Activated B cell treated with CpG ODN at 0.5 μM for 24 hours (primary cell): ENCODE measurements around the gene HSPB1. TPM values are rescaled to one million over a fixed set of nuclear protein-coding genes. Genes with fewer than 3 reads are reported as not detected.
"Not testable (repeated sequence)": the region's sequence is repeated elsewhere in the genome, so short reads cannot be mapped to it uniquely, and the experiment has no call there.

Experiments
- ATAC-seq: fragments of 200-7000 bp; cut with Tn5 transposase; one replicate; pipeline ENCODE4 v1.10.0; 2021; ENCODE audit warnings: low read depth, mild to moderate bottlenecking, moderate library complexity
- CTCF ChIA-PET: fragments of 350-600 bp; sonication (Branson Sonifier 250); formaldehyde crosslinking; loops from one replicate; lab custom pipeline; 2021; ENCODE audit warnings: antibody characterized with exemption; lab: Charles Lee
- POLR2A ChIA-PET: fragments of 350-600 bp; sonication (Branson Sonifier 250); formaldehyde crosslinking; loops from one replicate; lab custom pipeline; 2021; ENCODE audit warnings: antibody characterized with exemption; lab: Charles Lee
- DNase-seq: peaks from one replicate; pipeline ENCODE4 v3.0.0; 2022
- H3K27ac Mint-ChIP-seq: one replicate; pipeline ENCODE4 v1.8.0; 2020; ENCODE audit warnings: mixed read lengths
- H3K27me3 Mint-ChIP-seq: one replicate; pipeline ENCODE4 v1.8.0; 2021; ENCODE audit warnings: mixed read lengths
- H3K36me3 Mint-ChIP-seq: one replicate; pipeline ENCODE4 v1.8.0; 2021; ENCODE audit warnings: low read depth, mixed read lengths
- H3K4me1 Mint-ChIP-seq: one replicate; pipeline ENCODE4 v1.8.0; 2021; ENCODE audit warnings: mixed read lengths
- H3K4me3 Mint-ChIP-seq: one replicate; pipeline ENCODE4 v1.8.0; 2020; ENCODE audit warnings: mild to moderate bottlenecking, mixed read lengths
- H3K9me3 Mint-ChIP-seq: one replicate; pipeline ENCODE4 v1.8.0; 2020; ENCODE audit warnings: mixed read lengths
- CTCF ChIP-seq: fragments of 200-600 bp; IDR thresholded peaks from one replicate; pipeline ENCODE4 v1.8.0; 2022; ENCODE audit warnings: antibody characterized with exemption, mild to moderate bottlenecking
- intact Hi-C: fragments of 100-400 bp; cut with micrococcal nuclease; formaldehyde crosslinking; loops from one replicate; pipeline ENCODE4 v1.15.1; 2024
- total RNA-seq: library from RNA; stranded (reverse); gene quantifications from 2 replicates; pipeline ENCODE4 v1.2.3, GENCODE V29; 2022

Gene HSPB1
- total RNA-seq, 1 donor from 2014 or later: 65.6 TPM

GRCh38 chr7:76267107-76267893 is 35.2 kb upstream of the HSPB1 start:
- ChIA-PET CTCF (no interaction called here), POLR2A (interaction anchor here (0.6 kb wide), 1 partner anchor 513 kb away, joined by 7 read pairs; no protein-coding TSS in a partner anchor)
- no peak overlapping the region for H3K27ac Mint-ChIP-seq

GRCh38 chr7:76267894-76268183 is 34.6 kb upstream of the HSPB1 start:
- ChIA-PET CTCF (no interaction called here), POLR2A (interaction anchor here (0.6 kb wide), 1 partner anchor 514 kb away, joined by 7 read pairs; no protein-coding TSS in a partner anchor)
- intact Hi-C loops: no loop called here
- Mint-ChIP-seq H3K4me3 (peak overlapping the region; percentile 38), H3K4me1 (peaks cover 15% of the 10 kb centered on the region), H3K27ac (no peak overlapping the region), H3K9me3 (no peaks in the 10 kb centered on the region), H3K27me3 (peaks cover 29% of the 10 kb centered on the region), H3K36me3 (no peaks in the 10 kb centered on the region)
- no peak for ATAC-seq
- TF ChIP-seq CTCF: no peak
- no peak for DNase-seq

More at GRCh38 chr7:76267107-76267893, 35.2 kb upstream of the HSPB1 start:
- intact Hi-C loops: no loop called here
- H3K9me3 Mint-ChIP-seq: no peaks in the 10 kb centered on the region
- H3K4me3 Mint-ChIP-seq: peak overlapping the region; percentile 58
- DNase-seq (no peak), ATAC-seq (peak; percentile 76)
- peaks cover 29% of the 10 kb centered on the region for H3K27me3 Mint-ChIP-seq
- no peak for TF ChIP-seq CTCF
- peaks cover 14% of the 10 kb centered on the region for H3K4me1 Mint-ChIP-seq
- no peaks in the 10 kb centered on the region for H3K36me3 Mint-ChIP-seq

GRCh38 chr7:76268376-76268775 is 34.1 kb upstream of the HSPB1 start:
- intact Hi-C loops: no loop called here
- ChIA-PET CTCF (interaction anchor here (0.8 kb wide), 1 partner anchor 90 kb away, joined by 3 read pairs; no protein-coding TSS in a partner anchor), POLR2A (interaction anchor here (0.6 kb wide), 1 partner anchor 514 kb away, joined by 7 read pairs; no protein-coding TSS in a partner anchor)
- DNase-seq: no peak
- Mint-ChIP-seq H3K36me3 (no peaks in the 10 kb centered on the region), H3K4me3 (no peak overlapping the region), H3K27me3 (peaks cover 23% of the 10 kb centered on the region), H3K27ac (no peak overlapping the region), H3K9me3 (no peaks in the 10 kb centered on the region), H3K4me1 (peaks cover 18% of the 10 kb centered on the region)
- no peak for ATAC-seq
- no peak for TF ChIP-seq CTCF

- no peak for TF ChIP-seq CTCF
- ATAC-seq (no peak), DNase-seq (no peak)
- Mint-ChIP-seq H3K4me1 (peaks cover 18% of the 10 kb centered on the region), H3K27me3 (peaks cover 15% of the 10 kb centered on the region), H3K27ac (no peak overlapping the region), H3K36me3 (no peaks in the 10 kb centered on the region), H3K9me3 (no peaks in the 10 kb centered on the region), H3K4me3 (no peak overlapping the region)
- intact Hi-C loops: no loop called here
- CTCF ChIA-PET: no interaction called here
- POLR2A ChIA-PET: no interaction called here
Measured at GRCh38 chr7:76269895-76270294, 32.6 kb upstream of the HSPB1 start.

- CTCF ChIA-PET, H3K4me3 Mint-ChIP-seq, intact Hi-C loops, POLR2A ChIA-PET, DNase-seq, H3K27ac Mint-ChIP-seq, H3K36me3 Mint-ChIP-seq, ATAC-seq, H3K9me3 Mint-ChIP-seq: not testable (repeated sequence)
- Mint-ChIP-seq H3K27me3 (peaks cover 16% of the 10 kb centered on the region), H3K4me1 (peaks cover 16% of the 10 kb centered on the region)
Measured at GRCh38 chr7:76271384-76271783, 31.1 kb upstream of the HSPB1 start.
